ENCODE measurements around the gene KCTD14.
A peak's percentile ranks its signal among the peaks of the same experiment; 100 is the strongest.
"Not testable (repeated sequence)": the region's sequence is repeated elsewhere in the genome, so short reads cannot be mapped to it uniquely, and the experiment has no call there.

KCTD14 gene

DNA sequence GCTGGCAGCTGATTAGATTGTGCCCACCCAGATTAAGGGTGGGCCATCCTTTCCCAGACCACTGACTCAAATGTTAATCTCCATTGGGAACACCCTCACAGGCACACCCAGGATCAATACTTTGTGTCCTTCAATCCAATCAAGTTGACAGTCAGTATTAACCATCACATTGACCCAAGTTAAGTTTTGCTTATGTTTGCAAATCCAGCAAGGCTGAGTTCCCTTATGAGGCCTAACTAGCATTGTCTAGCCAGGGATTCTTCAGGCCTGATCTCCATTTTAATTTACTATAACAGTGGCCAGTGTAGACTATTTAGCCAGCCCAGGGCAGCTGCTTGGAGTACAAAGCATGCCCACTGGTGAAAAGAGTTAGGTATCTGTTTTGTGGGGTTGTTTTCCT is 2.3 kb upstream of the KCTD14 start:
- ATAC-seq (ENCODE audit: low read depth) = no peak
- peaks cover 15% of the 10 kb centered on the region for H3K27me3 Mint-ChIP-seq
- H3K36me3 Mint-ChIP-seq = no peaks in the 10 kb centered on the region
- no peak overlapping the region for H3K27ac Mint-ChIP-seq
- H3K4me3 Mint-ChIP-seq = no peak overlapping the region
- H3K9me3 Mint-ChIP-seq = peaks cover 2% of the 10 kb centered on the region
- DNase-seq (ENCODE audit: low spot score in 2 of 2) = no peak
- H3K4me1 Mint-ChIP-seq = peaks cover 3% of the 10 kb centered on the region

- no peaks in the 10 kb centered on the region for H3K36me3 Mint-ChIP-seq
- peaks cover 3% of the 10 kb centered on the region for H3K4me1 Mint-ChIP-seq
- ATAC-seq (ENCODE audit: low read depth) (no peak), DNase-seq (ENCODE audit: low spot score in 2 of 2) (no peak)
- no peak overlapping the region for H3K27ac Mint-ChIP-seq
- no peak overlapping the region for H3K4me3 Mint-ChIP-seq
- H3K9me3 Mint-ChIP-seq = peaks cover 2% of the 10 kb centered on the region
- H3K27me3 Mint-ChIP-seq = peaks cover 15% of the 10 kb centered on the region
Observed at GRCh38 chr11:78023426-78023825, 350 bp upstream of the KCTD14 start.

- peaks cover 3% of the 10 kb centered on the region for H3K4me1 Mint-ChIP-seq
- H3K4me3 Mint-ChIP-seq = no peak overlapping the region
- no peak overlapping the region for H3K27ac Mint-ChIP-seq
- peaks cover 15% of the 10 kb centered on the region for H3K27me3 Mint-ChIP-seq
- H3K9me3 Mint-ChIP-seq = no peaks in the 10 kb centered on the region
- DNase-seq (ENCODE audit: low spot score in 2 of 2) (no peak), ATAC-seq (ENCODE audit: low read depth) (no peak)
- no peaks in the 10 kb centered on the region for H3K36me3 Mint-ChIP-seq
Observed at GRCh38 chr11:78021611-78022010, 1.5 kb downstream of the KCTD14 start.

GRCh38 chr11:78020246-78020645 is 2.8 kb downstream of the KCTD14 start:
- Mint-ChIP-seq H3K4me3 (no peak overlapping the region), H3K27me3 (peaks cover 15% of the 10 kb centered on the region)
- no peak for ATAC-seq (ENCODE audit: low read depth)

GRCh38 chr11:78019808-78020207 is 3.3 kb downstream of the KCTD14 start:
- Mint-ChIP-seq H3K27ac (no peak overlapping the region), H3K36me3 (no peaks in the 10 kb centered on the region), H3K4me1 (peaks cover 10% of the 10 kb centered on the region), H3K9me3 (no peaks in the 10 kb centered on the region), H3K27me3 (peaks cover 17% of the 10 kb centered on the region), H3K4me3 (no peak overlapping the region)
- DNase-seq (ENCODE audit: low spot score in 2 of 2) (no peak), ATAC-seq (ENCODE audit: low read depth) (no peak)

More at GRCh38 chr11:78020246-78020645, 2.8 kb downstream of the KCTD14 start:
- Mint-ChIP-seq H3K9me3 (no peaks in the 10 kb centered on the region), H3K4me1 (peaks cover 10% of the 10 kb centered on the region), H3K27ac (no peak overlapping the region), H3K36me3 (no peaks in the 10 kb centered on the region)
- no peak for DNase-seq (ENCODE audit: low spot score in 2 of 2)

GRCh38 chr11:78015878-78016277 is 7.2 kb downstream of the KCTD14 start:
- no peak overlapping the region for H3K4me3 Mint-ChIP-seq
- H3K27me3 Mint-ChIP-seq = peaks cover 7% of the 10 kb centered on the region
- H3K36me3 Mint-ChIP-seq = no peaks in the 10 kb centered on the region
- H3K4me1 Mint-ChIP-seq = peaks cover 7% of the 10 kb centered on the region
- H3K27ac Mint-ChIP-seq = no peak overlapping the region
- no peak for DNase-seq (ENCODE audit: low spot score in 2 of 2)
- H3K9me3 Mint-ChIP-seq = no peaks in the 10 kb centered on the region
- no peak for ATAC-seq (ENCODE audit: low read depth)

DNA sequence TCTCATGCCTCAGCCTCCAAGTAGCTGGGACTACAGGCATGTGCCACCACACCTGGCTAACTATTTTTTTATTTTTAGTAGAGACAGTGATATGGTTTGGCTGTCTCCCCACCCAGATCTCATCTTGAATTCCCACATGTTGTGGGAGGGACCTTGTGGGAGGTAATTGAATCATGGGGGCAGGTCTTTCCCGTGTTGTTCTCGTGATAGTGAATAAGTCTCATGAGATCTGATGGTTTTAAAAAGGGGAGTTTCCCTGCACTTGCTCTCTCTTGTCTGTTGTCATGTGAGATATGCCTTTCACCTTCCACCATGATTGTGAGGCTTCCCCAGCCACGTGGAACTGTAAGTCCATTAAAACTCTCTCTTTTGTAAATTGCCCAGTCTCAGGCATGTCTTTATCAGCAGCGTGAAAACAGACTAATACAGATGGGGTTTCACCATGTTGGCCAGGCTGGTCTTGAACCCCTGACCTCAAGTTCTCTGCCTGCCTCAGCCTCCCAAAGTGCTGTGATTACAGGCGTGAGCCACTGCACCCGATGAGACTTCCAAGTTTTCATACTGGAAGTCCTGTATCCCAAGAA is 8.0 kb downstream of the KCTD14 start:
- not testable (repeated sequence) for H3K9me3 Mint-ChIP-seq; H3K27me3 Mint-ChIP-seq; H3K4me1 Mint-ChIP-seq; ATAC-seq (ENCODE audit: low read depth); H3K4me3 Mint-ChIP-seq; H3K36me3 Mint-ChIP-seq; DNase-seq (ENCODE audit: low spot score in 2 of 2); H3K27ac Mint-ChIP-seq

DNA sequence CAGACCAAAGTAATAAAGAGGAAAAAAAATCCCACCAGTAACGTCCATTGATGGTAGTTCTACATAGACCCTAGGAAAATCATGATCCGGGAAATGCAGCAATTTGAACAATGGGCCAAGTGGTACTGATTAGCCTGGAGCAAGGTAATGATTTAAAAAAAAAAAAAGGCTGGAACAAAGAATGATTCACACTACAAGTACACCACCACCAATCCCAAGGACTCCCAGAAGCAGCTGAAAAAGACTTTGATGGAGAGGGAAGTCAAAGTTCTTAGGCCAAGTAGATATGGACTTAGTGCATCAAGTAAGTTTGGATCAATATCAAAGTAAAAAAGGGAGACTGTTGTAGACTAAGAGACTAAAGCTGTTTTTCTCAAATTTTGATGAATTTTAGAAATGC is 11.8 kb downstream of the KCTD14 start:
- DNase-seq (ENCODE audit: low spot score in 2 of 2) (no peak), ATAC-seq (ENCODE audit: low read depth) (no peak)
- Mint-ChIP-seq H3K9me3 (no peaks in the 10 kb centered on the region), H3K36me3 (no peaks in the 10 kb centered on the region), H3K4me1 (peaks cover 7% of the 10 kb centered on the region), H3K27me3 (peaks cover 7% of the 10 kb centered on the region), H3K27ac (no peak overlapping the region), H3K4me3 (no peak overlapping the region)

DNA sequence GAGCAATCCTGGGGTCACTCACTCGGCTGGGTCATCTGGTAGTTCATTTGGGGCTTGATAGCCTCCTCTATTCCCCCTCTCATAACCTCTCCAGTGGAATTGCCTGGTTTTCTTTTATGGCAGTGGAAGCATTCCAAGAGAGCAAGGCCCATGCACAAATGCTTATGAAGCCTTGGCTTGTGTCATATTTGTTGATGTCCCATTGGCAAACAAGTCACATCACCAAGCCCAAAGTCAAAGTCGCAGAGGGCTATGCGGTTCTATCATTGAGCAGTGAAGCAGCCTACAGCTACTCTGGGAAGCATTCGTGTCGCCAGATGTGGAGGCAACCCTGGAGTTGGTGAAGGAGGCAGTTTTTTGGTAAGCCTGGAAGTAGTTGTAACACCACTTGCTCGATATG is 12.3 kb downstream of the KCTD14 start:
- H3K9me3 Mint-ChIP-seq = no peaks in the 10 kb centered on the region
- no peaks in the 10 kb centered on the region for H3K36me3 Mint-ChIP-seq
- ATAC-seq (ENCODE audit: low read depth) = no peak
- no peak for DNase-seq (ENCODE audit: low spot score in 2 of 2)
- peaks cover 7% of the 10 kb centered on the region for H3K27me3 Mint-ChIP-seq
- no peak overlapping the region for H3K27ac Mint-ChIP-seq
- H3K4me1 Mint-ChIP-seq = peaks cover 2% of the 10 kb centered on the region
- no peak overlapping the region for H3K4me3 Mint-ChIP-seq

DNA sequence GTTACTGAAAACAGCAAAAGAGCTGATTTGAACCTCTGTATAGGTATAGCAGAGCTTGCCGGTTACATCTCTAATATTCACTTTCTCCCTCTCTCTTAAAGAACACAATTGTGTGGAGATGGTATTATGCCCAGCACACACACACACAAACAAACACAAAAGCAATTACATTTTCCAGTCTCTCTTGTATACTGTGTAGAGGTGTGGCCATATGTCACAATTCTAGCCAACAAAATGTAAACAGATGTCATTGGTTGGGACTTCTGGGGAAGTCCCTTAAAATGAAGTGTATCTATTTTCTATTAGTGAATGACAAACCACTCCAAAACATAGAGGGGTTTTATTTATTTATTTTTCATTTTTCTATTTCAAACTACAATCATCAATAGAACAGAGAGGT is 12.8 kb downstream of the KCTD14 start:
- Mint-ChIP-seq H3K4me1 (no peaks in the 10 kb centered on the region), H3K27ac (no peak overlapping the region), H3K4me3 (no peak overlapping the region), H3K9me3 (no peaks in the 10 kb centered on the region), H3K36me3 (no peaks in the 10 kb centered on the region), H3K27me3 (peaks cover 7% of the 10 kb centered on the region)
- DNase-seq (ENCODE audit: low spot score in 2 of 2) (no peak), ATAC-seq (ENCODE audit: low read depth) (no peak)

GRCh38 chr11:78009062-78009461 is 14.0 kb downstream of the KCTD14 start:
- Mint-ChIP-seq H3K9me3 (no peaks in the 10 kb centered on the region), H3K4me3 (no peak overlapping the region), H3K27me3 (peaks cover 5% of the 10 kb centered on the region), H3K4me1 (no peaks in the 10 kb centered on the region), H3K36me3 (no peaks in the 10 kb centered on the region), H3K27ac (no peak overlapping the region)
- no peak for ATAC-seq (ENCODE audit: low read depth)
- DNase-seq (ENCODE audit: low spot score in 2 of 2) = no peak

GRCh38 chr11:78000193-78000592 is 22.9 kb downstream of the KCTD14 start:
- H3K9me3 Mint-ChIP-seq = no peaks in the 10 kb centered on the region
- no peaks in the 10 kb centered on the region for H3K27me3 Mint-ChIP-seq
- no peak overlapping the region for H3K4me3 Mint-ChIP-seq
- no peaks in the 10 kb centered on the region for H3K36me3 Mint-ChIP-seq
- peaks cover 16% of the 10 kb centered on the region for H3K4me1 Mint-ChIP-seq
- ATAC-seq (ENCODE audit: low read depth) = peak; percentile 48
- no peak overlapping the region for H3K27ac Mint-ChIP-seq
- peak; percentile 10 to 17 for DNase-seq (ENCODE audit: low spot score in 2 of 2)

GRCh38 chr11:77999446-78000030 is 23.5 kb downstream of the KCTD14 start:
- no peaks in the 10 kb centered on the region for H3K27me3 Mint-ChIP-seq
- H3K27ac Mint-ChIP-seq = peak overlapping the region; percentile 84
- peak in 1 of 2 donors; percentile 13 for DNase-seq (ENCODE audit: low spot score in 2 of 2)
- H3K4me3 Mint-ChIP-seq = no peak overlapping the region
- no peaks in the 10 kb centered on the region for H3K36me3 Mint-ChIP-seq
- peak; percentile 26 for ATAC-seq (ENCODE audit: low read depth)
- H3K9me3 Mint-ChIP-seq = no peaks in the 10 kb centered on the region
- peaks cover 18% of the 10 kb centered on the region for H3K4me1 Mint-ChIP-seq

GRCh38 chr11:77994434-77995362 is 28.4 kb downstream of the KCTD14 start, which contains the start of gene INTS4:
Gene INTS4 (minus strand): TSS chr11:77994668. CDS start chr11:77994643, 25 bp downstream.
- peak within 1 kb of the TSS; percentile 97 for H3K27ac Mint-ChIP-seq
- peak within 1 kb of the TSS; percentile 92 for H3K4me3 Mint-ChIP-seq
- DNase-seq (ENCODE audit: low spot score in 2 of 2) (peak; percentile 88 to 92), ATAC-seq (ENCODE audit: low read depth) (peak; percentile 94)
- H3K4me1 Mint-ChIP-seq = peaks cover 22% of the 10 kb centered on the region
- no peaks in the 10 kb centered on the region for H3K27me3 Mint-ChIP-seq
- no peaks in the 10 kb centered on the region for H3K9me3 Mint-ChIP-seq
- peaks cover 4% of the 10 kb centered on the region for H3K36me3 Mint-ChIP-seq
